GM23338 (cell line): ENCODE results near the gene FNIP2. TPM values are rescaled to one million over a fixed set of nuclear protein-coding genes. Genes with fewer than 3 reads are reported as not detected.

Experiments used
- ATAC-seq: fragments of 200-7000 bp; cut with Tn5 transposase; 3 replicates; pipeline ENCODE4 v1.9.1; 2020
- DNase-seq: peaks from one replicate; pipeline ENCODE4 v3.0.0-alpha.2; 2015; ENCODE audit warnings: low spot score
- H2AFZ ChIP-seq: fragments of 200-600 bp; sonication (generic); 2 replicates; pipeline ENCODE4 v1.8.0; 2016; ENCODE audit warnings: antibody characterized with exemption, mild to moderate bottlenecking, moderate library complexity
- H3F3A ChIP-seq: fragments of 200-600 bp; sonication (generic); replicated peaks from 2 replicates; pipeline ENCODE4 v1.8.0; 2017; ENCODE audit warnings: antibody characterized with exemption, mixed run types, low read depth
- H3K27ac ChIP-seq: fragments of 200-600 bp; sonication (generic); 2 replicates; pipeline ENCODE4 v1.6.1; 2016; ENCODE audit warnings: low read depth
- H3K27me3 ChIP-seq: fragments of 200-600 bp; sonication (generic); 2 replicates; pipeline ENCODE4 v1.8.0; 2016; ENCODE audit warnings: mild to moderate bottlenecking, mixed run types, moderate library complexity; ENCODE audit not compliant: insufficient read depth
- H3K36me3 ChIP-seq: fragments of 200-600 bp; sonication (generic); 2 replicates; pipeline ENCODE4 v1.8.0; 2016; ENCODE audit warnings: mild to moderate bottlenecking; ENCODE audit not compliant: insufficient read depth
- H3K4me1 ChIP-seq: fragments of 200-600 bp; sonication (generic); 2 replicates; pipeline ENCODE4 v1.8.0; 2016; ENCODE audit warnings: mild to moderate bottlenecking, moderate library complexity; ENCODE audit not compliant: insufficient read depth
- H3K4me2 ChIP-seq: fragments of 200-600 bp; sonication (generic); 2 replicates; pipeline ENCODE4 v1.7.1; 2017; ENCODE audit warnings: mixed run types
- H3K4me3 ChIP-seq: fragments of 200-600 bp; sonication (generic); 2 replicates; pipeline ENCODE4 v1.6.1; 2016; ENCODE audit warnings: mixed run types
- H3K79me2 ChIP-seq: fragments of 200-600 bp; sonication (generic); replicated peaks from 2 replicates; pipeline ENCODE4 v1.8.0; 2017; ENCODE audit warnings: mild to moderate bottlenecking; ENCODE audit not compliant: insufficient read depth
- H3K9me2 ChIP-seq: fragments of 200-600 bp; sonication (generic); 2 replicates; pipeline ENCODE4 v1.8.0; 2017; ENCODE audit not compliant: insufficient read depth
- H4K20me1 ChIP-seq: fragments of 200-600 bp; sonication (generic); replicated peaks from 2 replicates; pipeline ENCODE4 v1.8.0; 2017; ENCODE audit warnings: mild to moderate bottlenecking; ENCODE audit not compliant: insufficient read depth
- H3K27ac Mint-ChIP-seq: 2 replicates; pipeline ENCODE4 v1.8.0; 2020; ENCODE audit warnings: inconsistent platforms, mild to moderate bottlenecking, moderate library complexity, mixed read lengths
- H3K27me3 Mint-ChIP-seq: 3 replicates; pipeline ENCODE4 v1.8.0; 2022; ENCODE audit warnings: low read depth, mild to moderate bottlenecking, moderate library complexity, mixed read lengths, inconsistent platforms; ENCODE audit not compliant: insufficient read depth, poor library complexity
- H3K36me3 Mint-ChIP-seq: 3 replicates; pipeline ENCODE4 v1.8.0; 2021; ENCODE audit warnings: low read depth, mild to moderate bottlenecking, inconsistent platforms, moderate library complexity, mixed read lengths
- H3K4me1 Mint-ChIP-seq: 3 replicates; pipeline ENCODE4 v1.8.0; 2020; ENCODE audit warnings: mild to moderate bottlenecking, inconsistent platforms, mixed read lengths
- H3K4me3 Mint-ChIP-seq: 3 replicates; pipeline ENCODE4 v1.8.0; 2021; ENCODE audit warnings: moderate library complexity, mild to moderate bottlenecking, inconsistent platforms, mixed read lengths
- H3K9me3 Mint-ChIP-seq: 3 replicates; pipeline ENCODE4 v1.8.0; 2020; ENCODE audit warnings: moderate library complexity, mild to moderate bottlenecking, inconsistent platforms, mixed read lengths
- CREB1 ChIP-seq: fragments of 250-450 bp; sonication (Bioruptor Pico); IDR thresholded peaks from 2 replicates; pipeline ENCODE4 v1.5.0; 2020; ENCODE audit warnings: low read depth, mild to moderate bottlenecking, moderate library complexity
- CTCF ChIP-seq, 2 experiments: fragments of 200-600 bp in 1 of 2; sonication (generic) in 1 of 2; conservative IDR thresholded peaks; 2 replicates each; pipeline versions ENCODE4 v1.5.1 to v1.6.1; 2016 to 2017; ENCODE audit warnings: antibody characterized with exemption in 2 of 2, low read depth in 2 of 2, mild to moderate bottlenecking in 2 of 2, moderate library complexity in 1 of 2
- POLR2AphosphoS5 ChIP-seq: IDR thresholded peaks from 2 replicates; pipeline ENCODE4 v1.6.1; 2016; ENCODE audit warnings: antibody characterized with exemption, low read depth
- REST ChIP-seq: IDR thresholded peaks from one replicate; pipeline ENCODE4 v1.6.1; 2018; ENCODE audit warnings: antibody characterized with exemption; ENCODE audit not compliant: unreplicated experiment
- STAT1 ChIP-seq: IDR thresholded peaks from one replicate; pipeline ENCODE4 v1.6.1; 2016; ENCODE audit warnings: antibody characterized with exemption; ENCODE audit not compliant: unreplicated experiment
- ZNF114 ChIP-seq: fragments of 250-450 bp; sonication (Bioruptor Pico); IDR thresholded peaks from 2 replicates; pipeline ENCODE4 v1.5.0; 2020; ENCODE audit warnings: mild to moderate bottlenecking, moderate library complexity
- ZNF331 ChIP-seq: fragments of 250-450 bp; sonication (Bioruptor Pico); IDR thresholded peaks from 2 replicates; pipeline ENCODE4 v1.5.0; 2020; ENCODE audit warnings: low read depth, mild to moderate bottlenecking, moderate library complexity
- polyA plus RNA-seq: library from polyadenylated mRNA; unstranded; fragments of >200 nt; fragmentation: Nextera tagmentation; extraction: Ambion mirVana; gene quantifications from 2 replicates; pipeline ENCODE4 v1.2.1, GENCODE V29; 2016
- total RNA-seq: library from RNA; depleted of rRNA; stranded (reverse); fragments of >200 nt; shearing (Covaris generic); gene quantifications from 2 replicates; pipeline ENCODE4 v1.2.3, GENCODE V29; 2014
- TF ChIP-seq, protein P1 (sequence below): IDR thresholded peaks from 2 replicates; pipeline ENCODE4 v1.6.1; 2016; ENCODE audit warnings: antibody characterized with exemption
- TF ChIP-seq, protein P2 (sequence below): fragments of 250-450 bp; sonication (Bioruptor Pico); IDR thresholded peaks from 2 replicates; pipeline ENCODE4 v1.5.0; 2020; ENCODE audit warnings: mild to moderate bottlenecking, moderate library complexity

FNIP2 gene
- total and polyA plus RNA-seq, 2 experiments from 2014 or later, result 2.7 to 17.2 TPM

DNA sequence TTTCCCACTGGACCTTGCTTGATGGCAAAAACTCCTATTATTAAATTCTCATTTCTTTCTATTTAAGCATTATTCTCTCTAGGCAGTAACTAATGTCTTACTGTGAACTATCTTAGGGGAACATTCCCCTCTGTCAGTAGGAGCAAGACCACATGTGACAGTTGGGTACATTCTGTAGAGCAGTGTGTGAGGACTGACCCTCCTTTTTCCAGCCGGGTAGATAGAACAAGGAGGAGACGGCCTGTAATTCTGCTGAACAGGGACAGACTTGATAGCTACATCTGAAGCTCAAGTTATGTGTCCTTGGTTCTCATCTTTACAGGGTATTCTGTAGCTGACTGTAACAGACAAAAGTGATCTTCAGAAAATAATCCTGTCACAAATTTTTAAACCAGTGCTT, 43.3 kb downstream of the FNIP2 start:
- no peak overlapping the region for H3K4me3 Mint-ChIP-seq
- no peaks in the 10 kb centered on the region for H3K36me3 Mint-ChIP-seq
- Histone ChIP-seq H2AFZ (no peak overlapping the region), H3K36me3 (no peaks in the 10 kb centered on the region), H3K4me1 (peaks cover 14% of the 10 kb centered on the region), H3K4me3 (no peak overlapping the region), H3K27ac (no peak overlapping the region), H3K79me2 (peaks cover 11% of the 10 kb centered on the region), H3K9me2 (no peaks in the 10 kb centered on the region), H3K27me3 (no peaks in the 10 kb centered on the region), H4K20me1 (no peaks in the 10 kb centered on the region), H3K4me2 (no peak overlapping the region), H3F3A (no peaks in the 10 kb centered on the region)
- peaks cover 1% of the 10 kb centered on the region for H3K27me3 Mint-ChIP-seq
- H3K9me3 Mint-ChIP-seq, result no peaks in the 10 kb centered on the region
- peaks cover 15% of the 10 kb centered on the region for H3K4me1 Mint-ChIP-seq
- ATAC-seq (no peak), DNase-seq (no peak)
- TF ChIP-seq, protein P1, sequence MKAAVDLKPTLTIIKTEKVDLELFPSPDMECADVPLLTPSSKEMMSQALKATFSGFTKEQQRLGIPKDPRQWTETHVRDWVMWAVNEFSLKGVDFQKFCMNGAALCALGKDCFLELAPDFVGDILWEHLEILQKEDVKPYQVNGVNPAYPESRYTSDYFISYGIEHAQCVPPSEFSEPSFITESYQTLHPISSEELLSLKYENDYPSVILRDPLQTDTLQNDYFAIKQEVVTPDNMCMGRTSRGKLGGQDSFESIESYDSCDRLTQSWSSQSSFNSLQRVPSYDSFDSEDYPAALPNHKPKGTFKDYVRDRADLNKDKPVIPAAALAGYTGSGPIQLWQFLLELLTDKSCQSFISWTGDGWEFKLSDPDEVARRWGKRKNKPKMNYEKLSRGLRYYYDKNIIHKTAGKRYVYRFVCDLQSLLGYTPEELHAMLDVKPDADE, result no peak
- no peak for TF ChIP-seq ZNF331 (CRISPR knock-in tag)
- TF ChIP-seq POLR2AphosphoS5, result no peak
- no peak for TF ChIP-seq CTCF (conservative IDR thresholded peaks at IDR 0.05; ENCODE audit: low read depth in 2 of 2)
- no peak for TF ChIP-seq ZNF114
- H3K27ac Mint-ChIP-seq, result no peak overlapping the region

DNA sequence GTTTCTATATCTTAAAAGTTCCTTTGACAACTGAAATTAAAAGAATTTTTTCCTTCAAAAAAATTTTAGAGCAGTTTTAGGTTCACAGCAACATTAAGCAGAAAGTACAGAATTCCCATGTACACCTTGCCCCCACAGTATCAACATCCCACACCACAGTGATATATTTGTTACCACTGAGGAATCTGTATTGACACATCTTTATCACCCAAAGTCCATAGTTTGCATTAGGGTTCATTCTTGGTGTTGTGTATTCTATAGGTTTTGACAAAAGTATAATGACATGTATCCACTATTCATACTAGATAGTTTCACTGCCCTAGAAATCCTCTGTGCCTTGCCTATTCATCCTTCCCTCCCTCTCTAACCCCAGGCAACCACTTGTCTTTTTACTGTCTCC, 43.7 kb downstream of the FNIP2 start:
- Histone ChIP-seq H3K36me3 (no peaks in the 10 kb centered on the region), H3K4me2 (no peak overlapping the region), H3K9me2 (no peaks in the 10 kb centered on the region), H3K79me2 (peaks cover 11% of the 10 kb centered on the region), H4K20me1 (no peaks in the 10 kb centered on the region), H3K27me3 (no peaks in the 10 kb centered on the region), H2AFZ (no peak overlapping the region), H3F3A (no peaks in the 10 kb centered on the region), H3K27ac (no peak overlapping the region), H3K4me1 (peaks cover 14% of the 10 kb centered on the region), H3K4me3 (no peak overlapping the region)
- Mint-ChIP-seq H3K36me3 (no peaks in the 10 kb centered on the region), H3K27me3 (peaks cover 1% of the 10 kb centered on the region), H3K9me3 (no peaks in the 10 kb centered on the region), H3K4me3 (no peak overlapping the region), H3K27ac (no peak overlapping the region), H3K4me1 (peaks cover 15% of the 10 kb centered on the region)
- ATAC-seq (no peak), DNase-seq (no peak)
- TF ChIP-seq CREB1 (CRISPR knock-in tag) (no peak), STAT1 (no peak), REST (no peak), ZNF331 (CRISPR knock-in tag) (no peak)
- TF ChIP-seq, protein P2, sequence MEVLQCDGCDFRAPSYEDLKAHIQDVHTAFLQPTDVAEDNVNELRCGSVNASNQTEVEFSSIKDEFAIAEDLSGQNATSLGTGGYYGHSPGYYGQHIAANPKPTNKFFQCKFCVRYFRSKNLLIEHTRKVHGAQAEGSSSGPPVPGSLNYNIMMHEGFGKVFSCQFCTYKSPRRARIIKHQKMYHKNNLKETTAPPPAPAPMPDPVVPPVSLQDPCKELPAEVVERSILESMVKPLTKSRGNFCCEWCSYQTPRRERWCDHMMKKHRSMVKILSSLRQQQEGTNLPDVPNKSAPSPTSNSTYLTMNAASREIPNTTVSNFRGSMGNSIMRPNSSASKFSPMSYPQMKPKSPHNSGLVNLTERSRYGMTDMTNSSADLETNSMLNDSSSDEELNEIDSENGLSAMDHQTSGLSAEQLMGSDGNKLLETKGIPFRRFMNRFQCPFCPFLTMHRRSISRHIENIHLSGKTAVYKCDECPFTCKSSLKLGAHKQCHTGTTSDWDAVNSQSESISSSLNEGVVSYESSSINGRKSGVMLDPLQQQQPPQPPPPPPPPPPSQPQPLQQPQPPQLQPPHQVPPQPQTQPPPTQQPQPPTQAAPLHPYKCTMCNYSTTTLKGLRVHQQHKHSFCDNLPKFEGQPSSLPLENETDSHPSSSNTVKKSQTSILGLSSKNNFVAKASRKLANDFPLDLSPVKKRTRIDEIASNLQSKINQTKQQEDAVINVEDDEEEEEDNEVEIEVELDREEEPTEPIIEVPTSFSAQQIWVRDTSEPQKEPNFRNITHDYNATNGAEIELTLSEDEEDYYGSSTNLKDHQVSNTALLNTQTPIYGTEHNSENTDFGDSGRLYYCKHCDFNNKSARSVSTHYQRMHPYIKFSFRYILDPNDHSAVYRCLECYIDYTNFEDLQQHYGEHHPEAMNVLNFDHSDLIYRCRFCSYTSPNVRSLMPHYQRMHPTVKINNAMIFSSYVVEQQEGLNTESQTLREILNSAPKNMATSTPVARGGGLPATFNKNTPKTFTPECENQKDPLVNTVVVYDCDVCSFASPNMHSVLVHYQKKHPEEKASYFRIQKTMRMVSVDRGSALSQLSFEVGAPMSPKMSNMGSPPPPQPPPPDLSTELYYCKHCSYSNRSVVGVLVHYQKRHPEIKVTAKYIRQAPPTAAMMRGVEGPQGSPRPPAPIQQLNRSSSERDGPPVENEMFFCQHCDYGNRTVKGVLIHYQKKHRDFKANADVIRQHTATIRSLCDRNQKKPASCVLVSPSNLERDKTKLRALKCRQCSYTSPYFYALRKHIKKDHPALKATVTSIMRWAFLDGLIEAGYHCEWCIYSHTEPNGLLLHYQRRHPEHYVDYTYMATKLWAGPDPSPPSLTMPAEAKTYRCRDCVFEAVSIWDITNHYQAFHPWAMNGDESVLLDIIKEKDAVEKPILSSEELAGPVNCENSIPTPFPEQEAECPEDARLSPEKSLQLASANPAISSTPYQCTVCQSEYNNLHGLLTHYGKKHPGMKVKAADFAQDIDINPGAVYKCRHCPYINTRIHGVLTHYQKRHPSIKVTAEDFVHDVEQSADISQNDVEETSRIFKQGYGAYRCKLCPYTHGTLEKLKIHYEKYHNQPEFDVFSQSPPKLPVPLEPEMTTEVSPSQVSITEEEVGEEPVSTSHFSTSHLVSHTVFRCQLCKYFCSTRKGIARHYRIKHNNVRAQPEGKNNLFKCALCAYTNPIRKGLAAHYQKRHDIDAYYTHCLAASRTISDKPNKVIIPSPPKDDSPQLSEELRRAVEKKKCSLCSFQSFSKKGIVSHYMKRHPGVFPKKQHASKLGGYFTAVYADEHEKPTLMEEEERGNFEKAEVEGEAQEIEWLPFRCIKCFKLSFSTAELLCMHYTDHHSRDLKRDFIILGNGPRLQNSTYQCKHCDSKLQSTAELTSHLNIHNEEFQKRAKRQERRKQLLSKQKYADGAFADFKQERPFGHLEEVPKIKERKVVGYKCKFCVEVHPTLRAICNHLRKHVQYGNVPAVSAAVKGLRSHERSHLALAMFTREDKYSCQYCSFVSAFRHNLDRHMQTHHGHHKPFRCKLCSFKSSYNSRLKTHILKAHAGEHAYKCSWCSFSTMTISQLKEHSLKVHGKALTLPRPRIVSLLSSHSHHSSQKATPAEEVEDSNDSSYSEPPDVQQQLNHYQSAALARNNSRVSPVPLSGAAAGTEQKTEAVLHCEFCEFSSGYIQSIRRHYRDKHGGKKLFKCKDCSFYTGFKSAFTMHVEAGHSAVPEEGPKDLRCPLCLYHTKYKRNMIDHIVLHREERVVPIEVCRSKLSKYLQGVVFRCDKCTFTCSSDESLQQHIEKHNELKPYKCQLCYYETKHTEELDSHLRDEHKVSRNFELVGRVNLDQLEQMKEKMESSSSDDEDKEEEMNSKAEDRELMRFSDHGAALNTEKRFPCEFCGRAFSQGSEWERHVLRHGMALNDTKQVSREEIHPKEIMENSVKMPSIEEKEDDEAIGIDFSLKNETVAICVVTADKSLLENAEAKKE, result no peak
